ENCODE data around the gene KLHDC2.

- TF ChIP-seq GATA3 (IDR thresholded peaks at IDR 0.05; ENCODE audit: low read depth, low read length) (no peak), GATA2 (IDR thresholded peaks at IDR 0.05; ENCODE audit: low read depth, low read length) (no peak)
Observed at GRCh38 chr14:49774106-49774505, 6.2 kb downstream of the KLHDC2 start.
